K562 (cell line): ENCODE results near the gene ZNF566. TPM values are rescaled to one million over a fixed set of nuclear protein-coding genes. Genes with fewer than 3 reads are reported as not detected.

Experiments used
- CAMTA2 ChIP-seq: fragments of 250-450 bp; sonication (Bioruptor Pico); conservative IDR thresholded peaks from 2 replicates; pipeline ENCODE4 v1.5.1; 2022
- CREBBP ChIP-seq: IDR thresholded peaks from one replicate; pipeline ENCODE4 v1.6.1; 2012; ENCODE audit warnings: low read depth, mild to moderate bottlenecking, control low read depth, inconsistent platforms, low read length
- E2F8 ChIP-seq: fragments of 450-650 bp; IDR thresholded peaks from 2 replicates; pipeline ENCODE4 v1.7.1; 2018; ENCODE audit warnings: mild to moderate bottlenecking, low read depth; ENCODE audit not compliant: partially characterized antibody
- ESRRA ChIP-seq: fragments of 450-650 bp; IDR thresholded peaks from 2 replicates; pipeline ENCODE4 v1.6.1; 2014; ENCODE audit warnings: low read depth, mild to moderate bottlenecking, moderate library complexity, borderline replicate concordance
- GABPB1 ChIP-seq: sonication (generic); formaldehyde crosslinking; IDR thresholded peaks from 2 replicates; pipeline ENCODE4 v1.8.0; 2022; ENCODE audit warnings: mild to moderate bottlenecking, missing genetic modification reagents
- GABPB2 ChIP-seq: fragments of 250-450 bp; sonication (Bioruptor Pico); conservative IDR thresholded peaks from 2 replicates; pipeline ENCODE4 v1.5.1; 2021; ENCODE audit warnings: mild to moderate bottlenecking
- HMG20A ChIP-seq: fragments of 450-650 bp; formaldehyde crosslinking; conservative IDR thresholded peaks from 2 replicates; pipeline ENCODE4 v1.4.0; 2020; ENCODE audit warnings: mild to moderate bottlenecking, mixed read lengths
- HNRNPUL1 ChIP-seq: fragments of 200-400 bp; formaldehyde crosslinking; IDR thresholded peaks from 2 replicates; pipeline ENCODE4 v1.6.1; 2017; ENCODE audit warnings: low read length
- KDM4B ChIP-seq, 2 experiments: fragments of 450-650 bp in 1 of 2; sonication (generic) in 1 of 2; IDR thresholded peaks; 2 replicates each; pipeline ENCODE4 v1.6.1; 2016 to 2017; ENCODE audit warnings: borderline replicate concordance in 2 of 2, antibody characterized with exemption in 1 of 2, low read depth in 1 of 2, mild to moderate bottlenecking in 1 of 2
- NCOR1 ChIP-seq: fragments of 450-650 bp; IDR thresholded peaks from 2 replicates; pipeline ENCODE4 v1.6.1; 2016; ENCODE audit warnings: mild to moderate bottlenecking, moderate library complexity
- NFIC ChIP-seq: fragments of 450-650 bp; IDR thresholded peaks from 2 replicates; pipeline ENCODE4 v1.6.1; 2017; ENCODE audit warnings: mild to moderate bottlenecking, inconsistent platforms
- PHF20 ChIP-seq: fragments of 450-650 bp; IDR thresholded peaks from 2 replicates; pipeline ENCODE4 v1.6.1; 2018; ENCODE audit not compliant: partially characterized antibody
- RCOR1 ChIP-seq, 2 experiments: IDR thresholded peaks; 2 replicates each; pipeline ENCODE4 v1.6.1; 2012; ENCODE audit warnings: low read depth in 2 of 2, low read length in 2 of 2, borderline replicate concordance in 1 of 2, improper control_type of control experiment in 1 of 2
- SMARCC2 ChIP-seq: fragments of 450-650 bp; IDR thresholded peaks from 2 replicates; pipeline ENCODE4 v1.6.1; 2017; ENCODE audit warnings: antibody characterized with exemption, moderate library complexity, mild to moderate bottlenecking, low read depth
- SP2 ChIP-seq: IDR thresholded peaks from 2 replicates; pipeline ENCODE4 v1.6.1; 2011; ENCODE audit warnings: mild to moderate bottlenecking, low read depth, low read length, moderate library complexity; ENCODE audit not compliant: poor library complexity, severe bottlenecking; ENCODE audit errors: extremely low read depth
- SRSF1 ChIP-seq: fragments of 200-400 bp; formaldehyde crosslinking; IDR thresholded peaks from 2 replicates; pipeline ENCODE4 v1.6.1; 2017; ENCODE audit warnings: mild to moderate bottlenecking, low read depth, low read length, moderate library complexity
- TRIM28 ChIP-seq: fragments of 450-650 bp; IDR thresholded peaks from 2 replicates; pipeline ENCODE4 v1.6.1; 2017
- U2AF2 ChIP-seq: fragments of 200-400 bp; formaldehyde crosslinking; optimal IDR thresholded peaks from 2 replicates; pipeline ENCODE3; 2017; ENCODE audit warnings: low read depth, mild to moderate bottlenecking, low read length
- ZFP1 ChIP-seq: fragments of 450-650 bp; formaldehyde crosslinking; IDR thresholded peaks from 2 replicates; pipeline ENCODE4 v1.4.0; 2020; ENCODE audit warnings: mild to moderate bottlenecking, mixed read lengths
- ZNF143 ChIP-seq: sonication (generic); formaldehyde crosslinking; IDR thresholded peaks from 2 replicates; pipeline ENCODE4 v1.9.0; 2022; ENCODE audit warnings: mild to moderate bottlenecking, missing genetic modification reagents
- ZNF398 ChIP-seq: fragments of 250-450 bp; sonication (Bioruptor Pico); IDR thresholded peaks from 2 replicates; pipeline ENCODE4 v1.8.0; 2021; ENCODE audit warnings: moderate library complexity, mild to moderate bottlenecking, inconsistent platforms
- ZNF76 ChIP-seq: fragments of 250-450 bp; sonication (Bioruptor Pico); IDR thresholded peaks from 2 replicates; pipeline ENCODE4 v1.4.0; 2020; ENCODE audit warnings: mild to moderate bottlenecking, moderate library complexity, borderline replicate concordance
- polyA plus RNA-seq, 8 experiments: library from polyadenylated mRNA; depleted of rRNA in 4 of 8; stranded (reverse) in 5 of 8; unstranded in 3 of 8; fragments of >200 nt; fragmentation: Nextera tagmentation in 2 of 8; fragmentation: Illumina TruSeq in 1 of 8; extraction: Ambion mirVana in 2 of 8; extraction: Trizol in 1 of 8; gene quantifications; 2 replicates each; pipeline versions ENCODE4 v1.2.1 to v1.2.3, GENCODE V29; 2011 to 2014; ENCODE audit warnings: inconsistent platforms in 1 of 8, missing spikeins in 1 of 8
- total RNA-seq, 7 experiments: library from RNA; depleted of rRNA in 6 of 7; stranded (reverse); fragments of >200 nt in 6 of 7; fragmentation: Illumina TruSeq in 2 of 7; extraction: Trizol in 2 of 7; gene quantifications; 2 replicates each; pipeline versions ENCODE4 v1.2.1 to v1.2.3, GENCODE V29; 2011 to 2021; ENCODE audit warnings: low replicate concordance in 1 of 7
- TF ChIP-seq, protein P1 (sequence below): fragments of 250-450 bp; sonication (Bioruptor Pico); IDR thresholded peaks from 2 replicates; pipeline ENCODE4 v1.4.0; 2020; ENCODE audit warnings: mild to moderate bottlenecking

ZNF566 gene
- total and polyA plus RNA-seq, 9 of the 15 experiments (the other 6 are each of a cell fraction or from before 2014, with no cell fraction given): 5.5 to 11.4 (median 9.7) TPM

DNA sequence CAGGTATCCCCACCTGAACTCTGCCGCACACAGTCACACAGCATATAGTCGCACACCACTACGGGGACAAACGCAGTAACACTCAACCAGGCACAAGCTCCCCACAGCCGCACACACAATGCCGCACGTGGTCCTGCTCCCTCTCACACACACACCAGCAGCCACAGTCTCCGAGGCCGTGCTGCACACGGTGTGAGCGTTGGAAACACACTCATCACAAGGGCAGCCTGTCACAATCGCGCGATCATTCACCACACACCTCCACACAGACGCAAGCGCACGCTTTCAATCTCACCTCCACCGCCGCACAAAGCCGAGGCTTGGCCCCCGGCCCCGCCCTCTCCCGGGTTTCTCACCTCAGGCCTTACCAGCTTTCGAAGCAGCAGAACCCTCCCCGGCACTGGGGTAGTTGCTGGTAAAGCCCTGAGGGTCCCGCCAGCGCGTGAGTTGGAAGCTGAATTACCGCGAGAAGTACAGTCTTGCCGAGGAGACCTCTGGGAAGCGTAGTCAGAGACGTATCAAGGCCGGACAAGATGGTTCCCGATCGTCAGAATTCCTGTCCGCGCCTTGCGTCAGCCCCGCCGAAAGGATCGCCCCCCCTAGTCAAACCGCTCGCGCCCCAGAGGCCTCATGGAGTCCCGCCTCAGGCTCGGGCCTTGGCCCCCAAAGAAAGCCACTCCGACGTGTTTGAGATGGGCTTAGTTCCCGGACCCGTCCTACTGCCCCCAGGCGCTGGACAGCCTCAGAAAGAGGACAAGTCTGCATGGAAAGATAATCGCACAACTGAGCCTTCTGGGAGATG, at the start of gene ZNF566 (continued):
- TF ChIP-seq ZNF76 (CRISPR knock-in tag) (no peak), HMG20A (CRISPR knock-in tag) (no peak), GABPB2 (CRISPR knock-in tag) (no peak; the same call in 1 of the 2 replicates), GABPB1 (peak; percentile 28; the same call in 1 of the 2 replicates), ESRRA (no peak), SMARCC2 (no peak), ZNF143 (CRISPR knock-in tag) (peak; percentile 91), NFIC (no peak; the same call in 1 of the 2 replicates), TRIM28 (0 out of 2 replicates have a peak, but pooled peaks have one; percentile 23), U2AF2 (no peak), KDM4B (IDR thresholded peaks at IDR 0.05; ENCODE audit: borderline replicate concordance in 2 of 2, low read depth in 1 of 2) (no peak), PHF20 (peak; percentile 47), E2F8 (no peak), CAMTA2 (CRISPR knock-in tag) (no peak), NCOR1 (no peak), CREBBP (no peak), ZNF398 (no peak), RCOR1 (IDR thresholded peaks at IDR 0.05; ENCODE audit: borderline replicate concordance in 1 of 2, low read depth in 2 of 2, low read length in 2 of 2) (no peak), HNRNPUL1 (no peak), SRSF1 (no peak), ZFP1 (CRISPR knock-in tag) (no peak), SP2 (no peak)
- TF ChIP-seq, protein P1, sequence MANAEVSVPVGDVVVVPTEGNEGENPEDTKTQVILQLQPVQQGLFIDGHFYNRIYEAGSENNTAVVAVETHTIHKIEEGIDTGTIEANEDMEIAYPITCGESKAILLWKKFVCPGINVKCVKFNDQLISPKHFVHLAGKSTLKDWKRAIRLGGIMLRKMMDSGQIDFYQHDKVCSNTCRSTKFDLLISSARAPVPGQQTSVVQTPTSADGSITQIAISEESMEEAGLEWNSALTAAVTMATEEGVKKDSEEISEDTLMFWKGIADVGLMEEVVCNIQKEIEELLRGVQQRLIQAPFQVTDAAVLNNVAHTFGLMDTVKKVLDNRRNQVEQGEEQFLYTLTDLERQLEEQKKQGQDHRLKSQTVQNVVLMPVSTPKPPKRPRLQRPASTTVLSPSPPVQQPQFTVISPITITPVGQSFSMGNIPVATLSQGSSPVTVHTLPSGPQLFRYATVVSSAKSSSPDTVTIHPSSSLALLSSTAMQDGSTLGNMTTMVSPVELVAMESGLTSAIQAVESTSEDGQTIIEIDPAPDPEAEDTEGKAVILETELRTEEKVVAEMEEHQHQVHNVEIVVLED: no peak; the same call in none of the 2 replicates
